ENCODE results near the gene INF2.

- TF ChIP-seq CTCF (IDR thresholded peaks at IDR 0.05) = no peak
- TF ChIP-seq POLR2A (IDR thresholded peaks at IDR 0.05) = no peak
- no peak for TF ChIP-seq POLR2AphosphoS5 (IDR thresholded peaks at IDR 0.05)
Measured at GRCh38 chr14:104714066-104714465, 24.6 kb downstream of the INF2 start.
